DOHH2 (cell line): ENCODE data around the gene GMFB.

Experiments used
- CTCF ChIP-seq: fragments of 200-600 bp; sonication (generic); IDR thresholded peaks from one replicate; pipeline ENCODE4 v1.5.1; 2014; ENCODE audit warnings: antibody characterized with exemption, mild to moderate bottlenecking, low read depth, low read length; ENCODE audit not compliant: poor library complexity, severe bottlenecking
- EZH2phosphoT487 ChIP-seq: fragments of 200-600 bp; sonication (generic); IDR thresholded peaks from 2 replicates; pipeline ENCODE4 v1.6.1; 2017; ENCODE audit warnings: borderline replicate concordance, mild to moderate bottlenecking, antibody characterized with exemption, low read length, moderate library complexity, mixed read lengths

- TF ChIP-seq CTCF (no peak), EZH2phosphoT487 (no peak)
Measured at GRCh38 chr14:54512393-54512792, 23.6 kb upstream of the GMFB start.
